ENCODE measurements around the gene SGMS1.

The SGMS1 gene

DNA sequence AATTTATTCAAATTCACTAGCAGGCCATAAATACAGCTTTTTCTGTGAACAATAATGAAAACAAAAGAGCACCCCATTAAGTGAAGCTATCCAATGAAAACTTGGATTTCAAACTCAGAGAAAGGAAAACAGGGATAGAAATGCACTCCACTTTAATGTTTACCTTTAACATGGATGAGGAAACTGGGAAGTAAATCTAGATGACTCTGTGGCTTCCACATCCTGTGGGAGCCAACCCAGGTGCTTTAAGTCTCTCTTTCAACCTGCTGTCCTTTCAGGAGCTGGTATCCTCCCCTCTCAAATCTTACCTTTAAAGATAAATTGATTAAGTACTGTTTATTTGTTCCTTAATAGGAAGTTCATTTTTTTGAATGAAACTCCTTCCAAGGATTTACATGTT lies 21.5 kb upstream of the SGMS1 start:
- DNase-seq (ENCODE audit: low read depth): no peak
- no peak overlapping the region for H3K4me3 ChIP-seq (ENCODE audit: control insufficient read depth, low read depth, low read length)
- TF ChIP-seq, protein P1, sequence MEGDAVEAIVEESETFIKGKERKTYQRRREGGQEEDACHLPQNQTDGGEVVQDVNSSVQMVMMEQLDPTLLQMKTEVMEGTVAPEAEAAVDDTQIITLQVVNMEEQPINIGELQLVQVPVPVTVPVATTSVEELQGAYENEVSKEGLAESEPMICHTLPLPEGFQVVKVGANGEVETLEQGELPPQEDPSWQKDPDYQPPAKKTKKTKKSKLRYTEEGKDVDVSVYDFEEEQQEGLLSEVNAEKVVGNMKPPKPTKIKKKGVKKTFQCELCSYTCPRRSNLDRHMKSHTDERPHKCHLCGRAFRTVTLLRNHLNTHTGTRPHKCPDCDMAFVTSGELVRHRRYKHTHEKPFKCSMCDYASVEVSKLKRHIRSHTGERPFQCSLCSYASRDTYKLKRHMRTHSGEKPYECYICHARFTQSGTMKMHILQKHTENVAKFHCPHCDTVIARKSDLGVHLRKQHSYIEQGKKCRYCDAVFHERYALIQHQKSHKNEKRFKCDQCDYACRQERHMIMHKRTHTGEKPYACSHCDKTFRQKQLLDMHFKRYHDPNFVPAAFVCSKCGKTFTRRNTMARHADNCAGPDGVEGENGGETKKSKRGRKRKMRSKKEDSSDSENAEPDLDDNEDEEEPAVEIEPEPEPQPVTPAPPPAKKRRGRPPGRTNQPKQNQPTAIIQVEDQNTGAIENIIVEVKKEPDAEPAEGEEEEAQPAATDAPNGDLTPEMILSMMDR (IDR thresholded peaks at IDR 0.05; ENCODE audit: control insufficient read depth, insufficient read depth, low read depth, low read length, missing control alignments): no peak

DNA sequence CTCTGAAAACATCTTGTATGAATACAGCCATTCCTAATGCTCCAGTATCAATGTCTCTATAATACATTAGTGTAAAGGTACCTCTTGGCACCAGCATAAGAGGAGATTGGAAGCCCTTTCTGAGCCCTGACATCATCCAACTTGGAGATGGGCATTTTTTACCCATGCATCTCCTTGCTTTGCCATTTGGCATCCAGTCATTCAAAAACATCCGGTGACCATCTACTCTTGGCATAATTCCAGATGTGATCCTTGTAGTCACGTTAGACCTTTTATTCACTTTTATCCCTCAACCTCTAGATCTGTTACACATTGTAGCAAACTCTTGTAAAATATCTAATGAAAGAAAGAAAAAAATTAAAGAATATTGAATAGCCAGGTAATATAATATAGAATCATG lies 17.9 kb upstream of the SGMS1 start:
- no peak overlapping the region for H3K4me3 ChIP-seq (ENCODE audit: control insufficient read depth, low read depth, low read length)
- DNase-seq (ENCODE audit: low read depth): no peak
- TF ChIP-seq, protein P1 (IDR thresholded peaks at IDR 0.05; ENCODE audit: control insufficient read depth, insufficient read depth, low read depth, low read length, missing control alignments): no peak

DNA sequence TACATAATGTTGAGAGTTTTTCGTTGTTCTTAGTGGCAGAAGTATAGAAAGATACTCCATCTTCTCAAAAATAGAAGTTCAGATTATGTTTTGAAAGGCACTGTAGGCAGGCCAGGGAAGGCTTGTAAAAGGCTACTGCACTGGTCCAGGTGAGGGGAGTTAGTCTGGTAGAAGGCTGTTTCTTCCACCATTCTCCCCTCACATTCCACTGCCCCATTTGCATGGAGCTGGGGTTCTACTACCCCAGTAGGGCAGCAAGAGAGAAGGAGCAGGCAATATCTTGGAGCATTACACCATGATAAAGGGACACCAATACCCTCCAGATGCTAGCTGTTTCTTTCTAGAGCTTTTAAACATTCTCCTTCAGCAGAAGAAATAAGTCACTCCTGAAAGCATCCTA lies 16.5 kb upstream of the SGMS1 start:
- no peak overlapping the region for H3K4me3 ChIP-seq (ENCODE audit: control insufficient read depth, low read depth, low read length)
- TF ChIP-seq, protein P1 (IDR thresholded peaks at IDR 0.05; ENCODE audit: control insufficient read depth, insufficient read depth, low read depth, low read length, missing control alignments): no peak
- DNase-seq (ENCODE audit: low read depth): no peak

DNA sequence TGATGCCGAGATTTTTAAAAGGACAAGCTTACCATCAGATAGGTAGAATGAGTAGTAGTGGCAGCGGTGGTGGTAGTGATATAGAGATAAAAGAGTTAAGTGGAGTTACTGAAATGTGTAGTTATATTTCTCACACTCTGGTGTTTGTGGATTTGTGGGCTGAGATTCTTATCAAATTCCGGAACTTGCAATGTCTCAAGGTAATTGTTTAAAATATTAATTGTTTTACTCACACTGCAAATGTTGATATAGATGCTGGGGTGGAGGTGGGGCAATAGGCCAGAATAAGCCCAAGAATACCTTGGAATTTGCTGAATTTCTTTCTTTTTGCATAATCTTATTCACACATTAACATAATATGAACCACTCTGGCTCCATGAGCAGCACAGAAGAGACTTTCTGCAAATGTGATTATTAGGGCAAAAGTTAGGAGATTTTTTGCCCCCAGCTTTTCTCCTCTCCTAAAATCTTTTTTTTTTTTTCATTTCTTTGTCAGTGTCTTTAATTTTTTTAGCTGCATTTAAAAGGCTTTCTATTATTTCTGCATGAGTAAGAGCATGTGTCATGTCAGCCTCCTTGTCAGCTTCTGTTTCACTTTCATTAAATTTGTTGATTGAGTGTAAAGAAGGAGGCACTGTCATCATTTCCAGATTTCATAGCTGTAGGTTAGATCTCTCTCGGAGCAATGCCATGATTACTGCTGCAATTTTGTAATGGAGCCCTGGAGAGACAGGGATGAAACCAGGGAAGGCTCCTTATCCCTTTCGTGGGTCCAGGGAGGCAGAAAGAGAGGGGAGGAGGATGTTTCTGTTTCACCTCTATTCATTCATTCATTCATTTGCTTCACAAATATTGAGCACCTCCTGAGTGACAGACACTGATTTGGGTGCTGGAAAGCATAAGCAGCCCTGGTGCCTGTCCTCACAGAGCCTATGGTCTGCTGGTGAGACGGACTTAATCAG lies 13.1 kb upstream of the SGMS1 start:
- no peak for DNase-seq (ENCODE audit: low read depth)
- no peak overlapping the region for H3K4me3 ChIP-seq (ENCODE audit: control insufficient read depth, low read depth, low read length)
- TF ChIP-seq, protein P1 (IDR thresholded peaks at IDR 0.05; ENCODE audit: control insufficient read depth, insufficient read depth, low read depth, low read length, missing control alignments): no peak

DNA sequence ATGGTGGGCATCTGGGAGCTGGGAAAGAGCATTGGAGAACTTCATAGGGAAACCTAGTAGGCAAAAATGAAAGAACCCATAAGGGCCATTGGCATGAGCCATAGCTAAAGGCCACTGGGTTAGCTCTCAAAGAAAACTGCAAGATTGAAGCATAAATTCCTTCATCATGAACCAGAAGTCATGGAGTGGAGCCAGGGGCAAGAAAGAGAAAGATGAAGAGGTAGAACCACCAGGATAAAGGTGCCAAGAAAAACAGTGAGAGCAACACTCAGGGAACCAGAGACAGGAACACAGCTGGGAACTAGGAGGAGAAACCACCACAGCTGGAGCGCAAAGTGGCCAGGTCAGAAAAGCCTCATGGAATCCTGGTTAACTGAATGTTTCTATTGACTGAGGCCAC lies 11.5 kb upstream of the SGMS1 start:
- H3K4me3 ChIP-seq (ENCODE audit: control insufficient read depth, low read depth, low read length): no peak overlapping the region
- TF ChIP-seq, protein P1 (IDR thresholded peaks at IDR 0.05; ENCODE audit: control insufficient read depth, insufficient read depth, low read depth, low read length, missing control alignments): no peak
- DNase-seq (ENCODE audit: low read depth): peak; percentile 57

DNA sequence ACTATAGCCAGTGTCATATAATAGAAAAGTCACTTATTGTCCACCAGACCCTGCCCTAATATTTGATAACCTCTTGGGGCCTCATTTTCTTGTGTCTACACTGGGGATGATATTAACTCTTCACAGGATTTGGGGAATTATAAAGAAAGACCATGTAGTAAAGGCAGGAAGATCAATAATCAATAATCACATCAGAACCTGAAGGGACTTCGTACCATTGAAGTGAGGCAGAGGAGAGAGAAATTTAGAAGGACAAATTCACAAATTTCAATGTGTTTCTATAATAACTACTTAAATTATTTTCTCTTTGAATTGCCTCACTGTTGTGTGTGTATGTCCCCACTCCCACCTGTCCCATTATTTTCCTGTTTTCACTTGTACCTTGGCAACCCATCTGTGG lies 10.7 kb upstream of the SGMS1 start:
- TF ChIP-seq, protein P1 (IDR thresholded peaks at IDR 0.05; ENCODE audit: control insufficient read depth, insufficient read depth, low read depth, low read length, missing control alignments): no peak
- no peak overlapping the region for H3K4me3 ChIP-seq (ENCODE audit: control insufficient read depth, low read depth, low read length)
- no peak for DNase-seq (ENCODE audit: low read depth)

All from AG09309 (cell line).